HepG2 (cell line): ENCODE results near the gene CA9. TPM values are rescaled to one million over a fixed set of nuclear protein-coding genes. Genes with fewer than 3 reads are reported as not detected.

Source experiments
- E2F2 ChIP-seq: sonication (generic); formaldehyde crosslinking; IDR thresholded peaks from 2 replicates; pipeline ENCODE4 v1.4.0; 2020; ENCODE audit warnings: missing genetic modification reagents, borderline replicate concordance
- FOXP1 ChIP-seq, 2 experiments: fragments of 450-650 bp in 1 of 2; IDR thresholded peaks; 2 replicates each; pipeline ENCODE4 v1.6.1; 2017 to 2018; ENCODE audit warnings: antibody characterized with exemption in 1 of 2
- MTA3 ChIP-seq: sonication (generic); formaldehyde crosslinking; IDR thresholded peaks from 2 replicates; pipeline ENCODE4 v1.4.0; 2020; ENCODE audit warnings: missing genetic modification reagents
- MXD3 ChIP-seq: IDR thresholded peaks from 2 replicates; pipeline ENCODE4 v1.6.1; 2016; ENCODE audit warnings: mild to moderate bottlenecking, missing biosample characterization, missing genetic modification reagents
- PAXIP1 ChIP-seq: sonication (generic); formaldehyde crosslinking; conservative IDR thresholded peaks from 2 replicates; pipeline ENCODE4 v1.4.0; 2020; ENCODE audit warnings: mild to moderate bottlenecking, missing genetic modification reagents, moderate library complexity
- SNAPC4 ChIP-seq: sonication (generic); formaldehyde crosslinking; IDR thresholded peaks from 2 replicates; pipeline ENCODE4 v1.4.0; 2020; ENCODE audit warnings: mild to moderate bottlenecking, missing genetic modification reagents
- SRSF4 ChIP-seq: fragments of 200-400 bp; formaldehyde crosslinking; IDR thresholded peaks from one replicate; pipeline ENCODE4 v1.6.1; 2018; ENCODE audit warnings: mild to moderate bottlenecking, low read depth, low read length, moderate library complexity; ENCODE audit not compliant: poor library complexity, severe bottlenecking
- TEF ChIP-seq: sonication (generic); formaldehyde crosslinking; IDR thresholded peaks from 2 replicates; pipeline ENCODE4 v1.5.0; 2020; ENCODE audit warnings: missing genetic modification reagents
- ZBTB37 ChIP-seq: sonication (generic); formaldehyde crosslinking; IDR thresholded peaks from 2 replicates; pipeline ENCODE4 v1.4.0; 2020; ENCODE audit warnings: mild to moderate bottlenecking, missing genetic modification reagents
- ZFX ChIP-seq: sonication (generic); formaldehyde crosslinking; IDR thresholded peaks from 2 replicates; pipeline ENCODE4 v1.4.0; 2020; ENCODE audit warnings: mild to moderate bottlenecking, low read depth, missing genetic modification reagents, moderate library complexity
- ZNF614 ChIP-seq: IDR thresholded peaks from 2 replicates; pipeline ENCODE4 v1.6.1; 2018; ENCODE audit warnings: missing biosample characterization, missing genetic modification reagents, inconsistent platforms, borderline replicate concordance
- polyA plus RNA-seq, 8 experiments: library from polyadenylated mRNA; depleted of rRNA in 3 of 8; stranded (reverse) in 7 of 8; unstranded in 1 of 8; fragments of >200 nt; fragmentation: Illumina TruSeq in 4 of 8; extraction: Trizol in 4 of 8; gene quantifications; 2 replicates each; pipeline versions ENCODE4 v1.2.1 to v1.2.3, GENCODE V29; 2011 to 2016; ENCODE audit warnings: low read depth in 4 of 8, missing spikeins in 1 of 8, mixed read lengths in 1 of 8; ENCODE audit not compliant: insufficient read depth in 1 of 8
- total RNA-seq, 5 experiments: library from RNA; depleted of rRNA; stranded (reverse); fragments of >200 nt; fragmentation: Illumina TruSeq; extraction: Trizol; gene quantifications; 2 replicates each; pipeline ENCODE4 v1.2.3, GENCODE V29; 2016; ENCODE audit warnings: low read depth in 1 of 5

The CA9 gene
- total and polyA plus RNA-seq, 2 of the 13 experiments (the other 11 are each of a cell fraction or from before 2014, with no cell fraction given), result 0.13 to 152 TPM

GRCh38 chr9:35664531-35665470 lies 8.9 kb upstream of the CA9 start, which contains the start of gene ARHGEF39 (continued):
- no peak for TF ChIP-seq SRSF4
- peak; percentile 55 for TF ChIP-seq PAXIP1
- TF ChIP-seq ZFX (CRISPR knock-in tag), result peak; percentile 63
- TF ChIP-seq FOXP1 (IDR thresholded peaks at IDR 0.05), result no peak
- no peak; the same call in 1 of the 2 replicates for TF ChIP-seq FOXP1 (CRISPR knock-in tag; IDR thresholded peaks at IDR 0.05)
- TF ChIP-seq ZNF614 (CRISPR knock-in tag), result no peak
- peak; percentile 89 for TF ChIP-seq MXD3
- no peak for TF ChIP-seq MTA3 (CRISPR knock-in tag)
- peak; percentile 98; the same call in 1 of the 2 replicates for TF ChIP-seq E2F2 (CRISPR knock-in tag)
- no peak for TF ChIP-seq ZBTB37 (CRISPR knock-in tag)
- no peak for TF ChIP-seq TEF (CRISPR knock-in tag)
- no peak for TF ChIP-seq SNAPC4 (CRISPR knock-in tag)
